Measurements from ENCODE around the gene TEX13D. TPM values are rescaled to one million over a fixed set of nuclear protein-coding genes. Genes with fewer than 3 reads are reported as not detected.

The TEX13D gene
- total RNA-seq, 4 donors from 2014 or later: not detected

GRCh38 chrX:124378643-124379042, 46.2 kb downstream of the TEX13D start:
- Histone ChIP-seq H3K27ac (no peak overlapping the region), H3K4me1 (no peaks in the 10 kb centered on the region), H3K36me3 (no peaks in the 10 kb centered on the region), H3K27me3 (no peaks in the 10 kb centered on the region), H3K9me3 (no peaks in the 10 kb centered on the region), H3K4me3 (no peak overlapping the region)
- no peak for ATAC-seq
- DNase-seq: no peak
- TF ChIP-seq POLR2A (IDR thresholded peaks at IDR 0.05): no peak
- TF ChIP-seq, protein P1, sequence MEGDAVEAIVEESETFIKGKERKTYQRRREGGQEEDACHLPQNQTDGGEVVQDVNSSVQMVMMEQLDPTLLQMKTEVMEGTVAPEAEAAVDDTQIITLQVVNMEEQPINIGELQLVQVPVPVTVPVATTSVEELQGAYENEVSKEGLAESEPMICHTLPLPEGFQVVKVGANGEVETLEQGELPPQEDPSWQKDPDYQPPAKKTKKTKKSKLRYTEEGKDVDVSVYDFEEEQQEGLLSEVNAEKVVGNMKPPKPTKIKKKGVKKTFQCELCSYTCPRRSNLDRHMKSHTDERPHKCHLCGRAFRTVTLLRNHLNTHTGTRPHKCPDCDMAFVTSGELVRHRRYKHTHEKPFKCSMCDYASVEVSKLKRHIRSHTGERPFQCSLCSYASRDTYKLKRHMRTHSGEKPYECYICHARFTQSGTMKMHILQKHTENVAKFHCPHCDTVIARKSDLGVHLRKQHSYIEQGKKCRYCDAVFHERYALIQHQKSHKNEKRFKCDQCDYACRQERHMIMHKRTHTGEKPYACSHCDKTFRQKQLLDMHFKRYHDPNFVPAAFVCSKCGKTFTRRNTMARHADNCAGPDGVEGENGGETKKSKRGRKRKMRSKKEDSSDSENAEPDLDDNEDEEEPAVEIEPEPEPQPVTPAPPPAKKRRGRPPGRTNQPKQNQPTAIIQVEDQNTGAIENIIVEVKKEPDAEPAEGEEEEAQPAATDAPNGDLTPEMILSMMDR (IDR thresholded peaks at IDR 0.05 in 4 of 5, conservative IDR thresholded peaks at IDR 0.05 in 1 of 5): no peak
- intact Hi-C loops (cut with DNase I; ENCODE audit: low total_unique reads): no loop called here
- in situ Hi-C loops (cut with MboI; ENCODE audit: low sequenced_read_pairs in 4 of 4): no loop called here

- DNase-seq: no peak
- no peak overlapping the region for H3K27ac ChIP-seq
- no peaks in the 10 kb centered on the region for H3K36me3 ChIP-seq
- H3K4me3 ChIP-seq: no peak overlapping the region
- no peak for ATAC-seq
- no peak for TF ChIP-seq POLR2A (IDR thresholded peaks at IDR 0.05)
- TF ChIP-seq, protein P1 (IDR thresholded peaks at IDR 0.05 in 4 of 5, conservative IDR thresholded peaks at IDR 0.05 in 1 of 5): no peak
- in situ Hi-C loops (cut with MboI; ENCODE audit: low sequenced_read_pairs in 4 of 4) (no loop called here), intact Hi-C loops (cut with DNase I; ENCODE audit: low total_unique reads) (no loop called here)
- H3K4me1 ChIP-seq: no peaks in the 10 kb centered on the region
- H3K27me3 ChIP-seq: no peaks in the 10 kb centered on the region
- no peaks in the 10 kb centered on the region for H3K9me3 ChIP-seq
Measured at GRCh38 chrX:124383354-124383753, 50.9 kb downstream of the TEX13D start.

GRCh38 chrX:124386401-124386800, 53.9 kb downstream of the TEX13D start:
- Histone ChIP-seq H3K27ac (no peak overlapping the region), H3K4me3 (no peak overlapping the region), H3K27me3 (no peaks in the 10 kb centered on the region), H3K36me3 (no peaks in the 10 kb centered on the region), H3K9me3 (no peaks in the 10 kb centered on the region), H3K4me1 (no peaks in the 10 kb centered on the region)
- in situ Hi-C loops (cut with MboI; ENCODE audit: low sequenced_read_pairs in 4 of 4) (no loop called here), intact Hi-C loops (cut with DNase I; ENCODE audit: low total_unique reads) (no loop called here)
- no peak for DNase-seq
- ATAC-seq: no peak
- TF ChIP-seq, protein P1 (IDR thresholded peaks at IDR 0.05 in 4 of 5, conservative IDR thresholded peaks at IDR 0.05 in 1 of 5): no peak
- no peak for TF ChIP-seq POLR2A (IDR thresholded peaks at IDR 0.05)

Other genes with a start within 250 kb of the TEX13D start
- gene SH2D1A, start 13.9 kb downstream of the TEX13D start, total RNA-seq: not detected